GM08714 (cell line): ENCODE data around the gene PMM2.

ENCODE experiments used
- H3K4me3 ChIP-seq: fragments of 200-500 bp; sonication (Bioruptor generic); 2 replicates; pipeline ENCODE4 v1.5.1; 2014; ENCODE audit warnings: mild to moderate bottlenecking, low read length, inconsistent platforms
- ZNF274 ChIP-seq: IDR thresholded peaks from 2 replicates; pipeline ENCODE4 v1.6.1; 2012; ENCODE audit warnings: mild to moderate bottlenecking, low read depth, low read length

PMM2 gene

GRCh38 chr16:8847623-8848022 lies 50.0 kb downstream of the PMM2 start:
- TF ChIP-seq ZNF274 = no peak
- no peak overlapping the region for H3K4me3 ChIP-seq

GRCh38 chr16:8848231-8848938 lies 50.7 kb downstream of the PMM2 start:
- no peak overlapping the region for H3K4me3 ChIP-seq
- no peak for TF ChIP-seq ZNF274

- no peak for TF ChIP-seq ZNF274
Observed at GRCh38 chr16:8848939-8849391, 51.3 kb downstream of the PMM2 start.

GRCh38 chr16:8849411-8850011 lies 51.9 kb downstream of the PMM2 start:
- TF ChIP-seq ZNF274 = no peak

More at GRCh38 chr16:8848939-8849391, 51.3 kb downstream of the PMM2 start:
- H3K4me3 ChIP-seq = no peak overlapping the region

GRCh38 chr16:8850279-8850885 lies 52.7 kb downstream of the PMM2 start:
- no peak for TF ChIP-seq ZNF274
- H3K4me3 ChIP-seq = no peak overlapping the region

More at GRCh38 chr16:8849411-8850011, 51.9 kb downstream of the PMM2 start:
- H3K4me3 ChIP-seq = no peak overlapping the region

GRCh38 chr16:8851761-8852403 lies 54.2 kb downstream of the PMM2 start:
- H3K4me3 ChIP-seq = no peak overlapping the region
- no peak for TF ChIP-seq ZNF274

- no peak for TF ChIP-seq ZNF274
- H3K4me3 ChIP-seq = no peak overlapping the region
Observed at GRCh38 chr16:8852534-8852933, 54.9 kb downstream of the PMM2 start.

GRCh38 chr16:8853150-8853549 lies 55.5 kb downstream of the PMM2 start:
- no peak overlapping the region for H3K4me3 ChIP-seq
- TF ChIP-seq ZNF274 = no peak

GRCh38 chr16:8853611-8854010 lies 56.0 kb downstream of the PMM2 start:
- TF ChIP-seq ZNF274 = no peak
- H3K4me3 ChIP-seq = no peak overlapping the region

- TF ChIP-seq ZNF274 = no peak
- no peak overlapping the region for H3K4me3 ChIP-seq
Observed at GRCh38 chr16:8854298-8854948, 56.8 kb downstream of the PMM2 start.

GRCh38 chr16:8855051-8855786 lies 57.6 kb downstream of the PMM2 start:
- no peak overlapping the region for H3K4me3 ChIP-seq

GRCh38 chr16:8855972-8856371 lies 58.3 kb downstream of the PMM2 start:
- no peak overlapping the region for H3K4me3 ChIP-seq
- no peak for TF ChIP-seq ZNF274

More at GRCh38 chr16:8855051-8855786, 57.6 kb downstream of the PMM2 start:
- TF ChIP-seq ZNF274 = no peak
